HG02973 (cell line): Measurements from ENCODE around the gene PABPC1L2B.
"Not testable (repeated sequence)": the region's sequence is repeated elsewhere in the genome, so short reads cannot be mapped to it uniquely, and the experiment has no call there.

Source experiments
- ATAC-seq: cut with Tn5 transposase; IDR thresholded peaks from one replicate; pipeline ENCODE4 v1.9.1; 2021; ENCODE audit warnings: moderate library complexity; ENCODE audit not compliant: unreplicated experiment

The PABPC1L2B gene

GRCh38 chrX:73002733-73003132, at the start of gene PABPC1L2B:
TSS of gene PABPC1L2B (plus strand) at chrX:73002939. CDS start at chrX:73003643, 704 bp downstream.
- not testable (repeated sequence) for ATAC-seq

- ATAC-seq: not testable (repeated sequence)
These were observed 42.8 kb upstream of the PABPC1L2B start for GRCh38 chrX:72959971-72960370.

- ATAC-seq: not testable (repeated sequence)
These were observed 30.9 kb upstream of the PABPC1L2B start for GRCh38 chrX:72971859-72972258.

- not testable (repeated sequence) for ATAC-seq
These were observed 27.9 kb upstream of the PABPC1L2B start for GRCh38 chrX:72974885-72975284.

GRCh38 chrX:72980894-72981469, 21.8 kb upstream of the PABPC1L2B start:
- not testable (repeated sequence) for ATAC-seq

GRCh38 chrX:73004032-73004431, 1.3 kb downstream of the PABPC1L2B start:
- ATAC-seq: not testable (repeated sequence)

GRCh38 chrX:73021361-73022092, 18.8 kb downstream of the PABPC1L2B start:
- ATAC-seq: no peak

GRCh38 chrX:73022093-73022445, 19.3 kb downstream of the PABPC1L2B start:
- ATAC-seq: not testable (repeated sequence)

- no peak for ATAC-seq
These were observed 26.1 kb downstream of the PABPC1L2B start for GRCh38 chrX:73028876-73029275.
